Fibroblast of villous mesenchyme (primary cell): Measurements from ENCODE around the gene CCNG2. TPM values are rescaled to one million over a fixed set of nuclear protein-coding genes. Genes with fewer than 3 reads are reported as not detected.

Source experiments
- DNase-seq: peaks from one replicate; pipeline ENCODE4 v3.0.0-alpha.2; 2010; ENCODE audit warnings: low read depth
- H3K4me3 ChIP-seq: 2 replicates; pipeline ENCODE4 v1.5.1; 2011; ENCODE audit warnings: low read depth, mild to moderate bottlenecking, low read length
- CTCF ChIP-seq: IDR thresholded peaks from 2 replicates; pipeline ENCODE4 v1.5.1; 2012; ENCODE audit warnings: low read depth, mild to moderate bottlenecking, low read length; ENCODE audit not compliant: insufficient read depth
- total RNA-seq: library from RNA; depleted of rRNA; stranded (reverse); fragments of >200 nt; gene quantifications from 2 replicates; pipeline ENCODE4 v1.2.3, GENCODE V29; 2012

CCNG2 gene
- total RNA-seq, 1 donor: 25.9 TPM

GRCh38 chr4:77199701-77200100 lies 42.7 kb downstream of the CCNG2 start:
- no peak for TF ChIP-seq CTCF
- no peak for DNase-seq
- H3K4me3 ChIP-seq: no peak overlapping the region

DNA sequence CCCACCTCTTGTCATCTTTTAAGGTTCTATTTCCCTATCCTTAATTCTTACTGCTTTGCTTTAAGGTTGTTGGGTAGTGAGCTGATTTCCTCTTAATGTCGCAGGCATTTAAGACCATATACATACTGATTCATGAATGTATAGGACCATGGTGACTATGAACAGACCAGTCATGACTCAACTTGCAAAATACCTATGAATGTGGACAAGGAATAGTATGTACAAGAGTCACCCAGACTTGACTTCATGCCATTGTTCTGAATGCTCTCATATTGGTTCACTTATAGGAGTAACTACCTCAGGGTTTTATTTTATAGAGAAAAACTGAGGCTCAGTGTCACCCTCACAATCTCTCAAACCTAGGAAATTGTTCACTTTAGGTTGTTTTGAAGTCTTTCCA lies 44.3 kb downstream of the CCNG2 start:
- no peak for DNase-seq
- no peak for TF ChIP-seq CTCF
- no peak overlapping the region for H3K4me3 ChIP-seq

DNA sequence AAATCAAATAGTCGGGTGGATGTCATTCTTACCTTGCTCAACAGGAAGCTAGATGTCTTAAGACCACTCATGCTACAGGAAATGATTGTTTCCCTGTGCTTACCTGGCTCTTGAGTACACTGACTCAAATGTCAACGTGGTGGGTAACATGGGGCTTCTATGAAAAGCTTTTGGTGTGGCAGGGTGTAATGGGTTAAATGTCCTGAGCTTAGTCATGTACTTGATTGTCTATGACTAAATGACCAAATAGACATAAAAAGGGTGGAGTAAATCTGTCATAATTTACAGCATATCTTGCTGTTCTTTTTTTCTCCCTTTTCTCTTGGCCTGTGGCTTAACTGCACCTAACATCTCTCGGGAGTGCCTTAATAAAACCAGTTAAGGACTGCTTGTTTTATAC lies 44.9 kb downstream of the CCNG2 start:
- H3K4me3 ChIP-seq: no peak overlapping the region
- no peak for TF ChIP-seq CTCF
- DNase-seq: no peak

DNA sequence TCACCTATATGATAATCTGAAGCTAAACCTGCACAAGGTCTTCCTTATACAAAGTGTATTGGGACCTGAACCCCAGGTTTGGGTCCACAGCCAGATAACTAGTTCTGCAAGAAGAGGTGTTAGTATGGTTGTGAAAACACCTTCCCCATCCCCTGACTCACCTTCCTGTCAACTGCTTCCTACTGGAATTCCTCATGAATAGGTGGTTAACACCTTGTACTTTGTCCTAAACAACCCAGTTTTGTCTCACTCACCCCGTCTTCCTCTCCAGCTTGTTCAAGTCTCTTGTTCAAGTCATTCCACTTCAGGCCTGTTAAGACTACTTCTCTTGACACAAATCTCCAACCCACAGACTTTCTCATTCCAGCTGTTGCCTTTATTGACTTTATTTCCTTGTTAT lies 45.5 kb downstream of the CCNG2 start:
- DNase-seq: no peak
- no peak overlapping the region for H3K4me3 ChIP-seq
- no peak for TF ChIP-seq CTCF

DNA sequence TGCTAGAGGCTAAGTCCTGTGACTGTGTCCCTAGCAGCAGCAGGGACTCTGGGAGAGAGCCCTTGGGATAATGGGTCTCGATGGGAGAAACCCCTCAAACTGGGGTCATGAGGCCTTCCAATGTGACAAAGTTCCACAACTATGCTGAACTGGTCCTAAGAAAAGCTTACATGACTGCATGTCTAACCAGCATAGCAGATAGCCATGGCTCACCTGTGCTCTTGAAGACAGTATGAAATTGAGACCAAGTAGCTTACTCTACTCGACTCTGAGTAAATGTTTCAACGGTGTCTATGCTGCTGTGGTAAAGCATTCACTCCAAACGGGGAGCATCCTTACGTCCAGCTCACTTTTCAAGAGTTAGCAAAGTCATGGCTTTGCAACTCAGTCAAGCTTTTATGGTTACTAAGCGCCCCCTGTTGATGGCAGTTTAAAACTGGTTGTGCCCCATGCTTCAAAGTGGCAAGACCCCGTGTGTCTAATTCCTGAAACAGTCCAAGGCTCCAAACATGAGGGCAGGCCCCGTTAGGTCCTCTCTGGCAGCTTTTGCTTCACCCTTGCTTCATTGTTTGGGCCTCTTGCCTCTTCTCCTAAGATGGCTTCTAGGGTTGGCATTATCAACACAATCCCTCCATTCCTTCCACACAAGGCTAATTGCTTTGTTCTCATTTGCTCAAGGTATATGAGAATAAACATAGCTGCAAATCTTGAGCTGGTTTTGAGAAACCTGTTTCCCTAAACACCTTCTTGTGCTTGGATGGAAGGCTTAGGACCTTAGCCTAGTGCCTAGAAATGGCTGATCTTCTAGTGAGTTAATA lies 46.6 kb downstream of the CCNG2 start:
- peak; percentile 87 for DNase-seq
- TF ChIP-seq CTCF: peak; percentile 87

GRCh38 chr4:77204621-77205020 lies 47.6 kb downstream of the CCNG2 start:
- no peak for DNase-seq
- H3K4me3 ChIP-seq: no peak overlapping the region
- TF ChIP-seq CTCF: no peak

More for the DNA sequence above, 46.6 kb downstream of the CCNG2 start:
- no peak overlapping the region for H3K4me3 ChIP-seq

DNA sequence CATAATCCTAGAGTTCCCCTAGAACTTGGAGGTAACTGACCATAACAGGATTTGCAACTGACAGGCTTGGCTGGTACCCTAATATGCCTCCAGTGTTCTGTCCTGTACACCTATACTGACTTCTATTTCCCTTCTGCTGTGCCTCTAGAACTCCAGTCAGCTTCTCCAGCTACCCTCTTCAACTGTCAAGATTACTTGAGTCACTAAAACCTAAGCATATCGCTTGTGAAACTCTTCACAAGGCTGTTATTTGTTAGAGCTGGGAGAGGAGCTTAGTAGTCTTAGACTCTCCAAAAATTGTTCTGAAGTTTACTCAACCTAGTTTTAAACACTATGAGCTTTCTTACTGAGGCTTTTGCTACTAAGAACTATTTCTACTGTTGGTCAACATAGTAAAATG lies 52.0 kb downstream of the CCNG2 start:
- H3K4me3 ChIP-seq: no peak overlapping the region
- TF ChIP-seq CTCF: no peak
- DNase-seq: no peak
